ENCODE data around the gene BAZ1A.
A peak's percentile ranks its signal among the peaks of the same experiment; 100 is the strongest.

BAZ1A gene

GRCh38 chr14:34888186-34888585 is 13.0 kb upstream of the BAZ1A start:
- Histone ChIP-seq H3K4me3 (ENCODE audit: low read depth, low read length) (no peak overlapping the region), H2AFZ (ENCODE audit: low read length, unreplicated experiment) (no peak overlapping the region), H3K27me3 (ENCODE audit: insufficient read depth, low read length) (no peaks in the 10 kb centered on the region), H3K27ac (ENCODE audit: low read depth, low read length) (no peak overlapping the region), H3K79me2 (ENCODE audit: control insufficient read depth, insufficient read depth, low read length, unreplicated experiment) (no peaks in the 10 kb centered on the region), H3K4me1 (ENCODE audit: control insufficient read depth, insufficient read depth, low read length, unreplicated experiment) (no peaks in the 10 kb centered on the region), H3K36me3 (ENCODE audit: insufficient read depth, low read length) (no peaks in the 10 kb centered on the region)

GRCh38 chr14:34883954-34884353 is 8.8 kb upstream of the BAZ1A start:
- Histone ChIP-seq H2AFZ (ENCODE audit: low read length, unreplicated experiment) (no peak overlapping the region), H3K27ac (ENCODE audit: low read depth, low read length) (no peak overlapping the region), H3K4me3 (ENCODE audit: low read depth, low read length) (no peak overlapping the region), H3K4me1 (ENCODE audit: control insufficient read depth, insufficient read depth, low read length, unreplicated experiment) (no peaks in the 10 kb centered on the region), H3K36me3 (ENCODE audit: insufficient read depth, low read length) (no peaks in the 10 kb centered on the region), H3K79me2 (ENCODE audit: control insufficient read depth, insufficient read depth, low read length, unreplicated experiment) (no peaks in the 10 kb centered on the region), H3K27me3 (ENCODE audit: insufficient read depth, low read length) (no peaks in the 10 kb centered on the region)

- no peaks in the 10 kb centered on the region for H3K27me3 ChIP-seq (ENCODE audit: insufficient read depth, low read length)
- H3K79me2 ChIP-seq (ENCODE audit: control insufficient read depth, insufficient read depth, low read length, unreplicated experiment), result peaks cover 64% of the 10 kb centered on the region
- H3K27ac ChIP-seq (ENCODE audit: low read depth, low read length), result peak overlapping the region; percentile 97
- H3K36me3 ChIP-seq (ENCODE audit: insufficient read depth, low read length), result peaks cover 6% of the 10 kb centered on the region; the same call in 1 of the 2 replicates
- peak overlapping the region; percentile 94 for H2AFZ ChIP-seq (ENCODE audit: low read length, unreplicated experiment)
- H3K4me3 ChIP-seq (ENCODE audit: low read depth, low read length), result peak overlapping the region; percentile 93
- H3K4me1 ChIP-seq (ENCODE audit: control insufficient read depth, insufficient read depth, low read length, unreplicated experiment), result peaks cover 12% of the 10 kb centered on the region
These were observed 652 bp downstream of the BAZ1A start for GRCh38 chr14:34874386-34875030.

- peaks cover 12% of the 10 kb centered on the region for H3K4me1 ChIP-seq (ENCODE audit: control insufficient read depth, insufficient read depth, low read length, unreplicated experiment)
- no peaks in the 10 kb centered on the region for H3K27me3 ChIP-seq (ENCODE audit: insufficient read depth, low read length)
- H3K79me2 ChIP-seq (ENCODE audit: control insufficient read depth, insufficient read depth, low read length, unreplicated experiment), result peaks cover 69% of the 10 kb centered on the region
- H3K36me3 ChIP-seq (ENCODE audit: insufficient read depth, low read length), result peaks cover 10% of the 10 kb centered on the region; the same call in 1 of the 2 replicates
- peak overlapping the region; percentile 94 for H2AFZ ChIP-seq (ENCODE audit: low read length, unreplicated experiment)
- peak overlapping the region; percentile 97 for H3K27ac ChIP-seq (ENCODE audit: low read depth, low read length)
- peak overlapping the region; percentile 93 for H3K4me3 ChIP-seq (ENCODE audit: low read depth, low read length)
These were observed 1.4 kb downstream of the BAZ1A start for GRCh38 chr14:34873589-34874385.

- Histone ChIP-seq H3K36me3 (ENCODE audit: insufficient read depth, low read length) (peaks cover 13% of the 10 kb centered on the region; the same call in 1 of the 2 replicates), H3K4me3 (ENCODE audit: low read depth, low read length) (peak overlapping the region; percentile 93), H3K27ac (ENCODE audit: low read depth, low read length) (peak overlapping the region; percentile 97), H3K4me1 (ENCODE audit: control insufficient read depth, insufficient read depth, low read length, unreplicated experiment) (peaks cover 12% of the 10 kb centered on the region), H3K27me3 (ENCODE audit: insufficient read depth, low read length) (no peaks in the 10 kb centered on the region), H3K79me2 (ENCODE audit: control insufficient read depth, insufficient read depth, low read length, unreplicated experiment) (peaks cover 76% of the 10 kb centered on the region), H2AFZ (ENCODE audit: low read length, unreplicated experiment) (peak overlapping the region; percentile 94)
These were observed 2.2 kb downstream of the BAZ1A start for GRCh38 chr14:34872822-34873588.

GRCh38 chr14:34867199-34867598 is 8.0 kb downstream of the BAZ1A start:
- no peak overlapping the region for H3K27ac ChIP-seq (ENCODE audit: low read depth, low read length)
- peaks cover 73% of the 10 kb centered on the region for H3K79me2 ChIP-seq (ENCODE audit: control insufficient read depth, insufficient read depth, low read length, unreplicated experiment)
- no peak overlapping the region for H2AFZ ChIP-seq (ENCODE audit: low read length, unreplicated experiment)
- H3K27me3 ChIP-seq (ENCODE audit: insufficient read depth, low read length), result no peaks in the 10 kb centered on the region
- H3K4me3 ChIP-seq (ENCODE audit: low read depth, low read length), result no peak overlapping the region
- H3K36me3 ChIP-seq (ENCODE audit: insufficient read depth, low read length), result peaks cover 22% of the 10 kb centered on the region
- H3K4me1 ChIP-seq (ENCODE audit: control insufficient read depth, insufficient read depth, low read length, unreplicated experiment), result peaks cover 4% of the 10 kb centered on the region

GRCh38 chr14:34865889-34866574 is 9.1 kb downstream of the BAZ1A start:
- H3K4me3 ChIP-seq (ENCODE audit: low read depth, low read length), result no peak overlapping the region

GRCh38 chr14:34863844-34864243 is 11.3 kb downstream of the BAZ1A start:
- no peak overlapping the region for H3K27ac ChIP-seq (ENCODE audit: low read depth, low read length)
- no peaks in the 10 kb centered on the region for H3K27me3 ChIP-seq (ENCODE audit: insufficient read depth, low read length)
- H3K79me2 ChIP-seq (ENCODE audit: control insufficient read depth, insufficient read depth, low read length, unreplicated experiment), result peaks cover 46% of the 10 kb centered on the region
- peaks cover 22% of the 10 kb centered on the region for H3K36me3 ChIP-seq (ENCODE audit: insufficient read depth, low read length)
- no peaks in the 10 kb centered on the region for H3K4me1 ChIP-seq (ENCODE audit: control insufficient read depth, insufficient read depth, low read length, unreplicated experiment)
- H2AFZ ChIP-seq (ENCODE audit: low read length, unreplicated experiment), result no peak overlapping the region
- no peak overlapping the region for H3K4me3 ChIP-seq (ENCODE audit: low read depth, low read length)

More at GRCh38 chr14:34865889-34866574, 9.1 kb downstream of the BAZ1A start:
- H3K4me1 ChIP-seq (ENCODE audit: control insufficient read depth, insufficient read depth, low read length, unreplicated experiment), result no peaks in the 10 kb centered on the region
- no peak overlapping the region for H3K27ac ChIP-seq (ENCODE audit: low read depth, low read length)
- H3K27me3 ChIP-seq (ENCODE audit: insufficient read depth, low read length), result no peaks in the 10 kb centered on the region
- H3K36me3 ChIP-seq (ENCODE audit: insufficient read depth, low read length), result peaks cover 25% of the 10 kb centered on the region
- no peak overlapping the region for H2AFZ ChIP-seq (ENCODE audit: low read length, unreplicated experiment)
- peaks cover 64% of the 10 kb centered on the region for H3K79me2 ChIP-seq (ENCODE audit: control insufficient read depth, insufficient read depth, low read length, unreplicated experiment)

- no peaks in the 10 kb centered on the region for H3K27me3 ChIP-seq (ENCODE audit: insufficient read depth, low read length)
- H3K36me3 ChIP-seq (ENCODE audit: insufficient read depth, low read length), result peaks cover 17% of the 10 kb centered on the region
- peaks cover 12% of the 10 kb centered on the region for H3K79me2 ChIP-seq (ENCODE audit: control insufficient read depth, insufficient read depth, low read length, unreplicated experiment)
- no peak overlapping the region for H3K4me3 ChIP-seq (ENCODE audit: low read depth, low read length)
- no peak overlapping the region for H3K27ac ChIP-seq (ENCODE audit: low read depth, low read length)
- H2AFZ ChIP-seq (ENCODE audit: low read length, unreplicated experiment), result no peak overlapping the region
- H3K4me1 ChIP-seq (ENCODE audit: control insufficient read depth, insufficient read depth, low read length, unreplicated experiment), result no peaks in the 10 kb centered on the region
These were observed 16.4 kb downstream of the BAZ1A start for GRCh38 chr14:34858765-34859164.

Measured in ACC112 (cell line).